Measurements from ENCODE around the gene CARD14. TPM values are rescaled to one million over a fixed set of nuclear protein-coding genes. Genes with fewer than 3 reads are reported as not detected.

The CARD14 gene
- polyA plus RNA-seq, 4 donors, result 0.90 to 1.5 (median 1.2) TPM

DNA sequence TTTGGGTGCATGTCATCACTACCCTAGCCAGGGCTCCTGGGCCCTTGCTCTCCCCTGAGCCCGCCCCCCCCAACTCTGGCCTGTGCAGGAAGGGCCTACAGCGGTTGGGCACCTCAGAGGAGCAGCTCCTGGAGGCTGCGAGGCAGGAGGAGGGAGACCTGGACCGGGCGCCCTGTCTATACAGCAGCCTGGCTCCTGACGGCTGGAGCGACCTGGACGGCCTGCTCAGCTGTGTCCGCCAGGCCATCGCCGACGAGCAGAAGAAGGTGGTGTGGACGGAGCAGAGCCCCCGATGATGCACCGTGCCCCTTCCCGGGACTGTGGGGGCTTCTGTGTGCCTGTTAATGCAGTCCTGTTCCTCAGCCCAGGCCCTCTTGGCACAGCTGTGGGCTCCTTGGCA, 38.2 kb downstream of the CARD14 start:
- DNase-seq (ENCODE audit: low read depth in 4 of 4, low spot score in 3 of 4), result no peak

DNA sequence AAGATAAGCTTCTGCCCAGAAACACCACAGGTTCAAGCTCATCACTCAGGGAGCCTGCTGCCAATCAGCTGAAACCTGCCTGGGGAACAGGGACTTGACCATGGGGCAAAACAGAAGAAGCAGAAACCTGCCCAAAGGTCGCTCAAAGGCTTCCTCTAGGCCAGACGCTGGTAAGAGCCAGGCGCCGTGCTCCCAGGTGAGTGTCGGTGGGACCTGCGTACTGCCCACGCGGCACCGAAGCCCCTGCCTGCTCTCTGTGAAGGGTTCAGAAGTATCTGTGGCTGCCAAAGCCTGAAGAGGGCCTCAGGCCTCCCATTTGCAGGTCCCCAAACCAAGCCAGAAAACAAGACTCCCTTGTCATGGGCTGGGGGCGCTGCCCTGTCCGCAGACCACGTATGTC, 39.9 kb downstream of the CARD14 start:
- DNase-seq (ENCODE audit: low read depth in 4 of 4, low spot score in 3 of 4), result no peak

DNA sequence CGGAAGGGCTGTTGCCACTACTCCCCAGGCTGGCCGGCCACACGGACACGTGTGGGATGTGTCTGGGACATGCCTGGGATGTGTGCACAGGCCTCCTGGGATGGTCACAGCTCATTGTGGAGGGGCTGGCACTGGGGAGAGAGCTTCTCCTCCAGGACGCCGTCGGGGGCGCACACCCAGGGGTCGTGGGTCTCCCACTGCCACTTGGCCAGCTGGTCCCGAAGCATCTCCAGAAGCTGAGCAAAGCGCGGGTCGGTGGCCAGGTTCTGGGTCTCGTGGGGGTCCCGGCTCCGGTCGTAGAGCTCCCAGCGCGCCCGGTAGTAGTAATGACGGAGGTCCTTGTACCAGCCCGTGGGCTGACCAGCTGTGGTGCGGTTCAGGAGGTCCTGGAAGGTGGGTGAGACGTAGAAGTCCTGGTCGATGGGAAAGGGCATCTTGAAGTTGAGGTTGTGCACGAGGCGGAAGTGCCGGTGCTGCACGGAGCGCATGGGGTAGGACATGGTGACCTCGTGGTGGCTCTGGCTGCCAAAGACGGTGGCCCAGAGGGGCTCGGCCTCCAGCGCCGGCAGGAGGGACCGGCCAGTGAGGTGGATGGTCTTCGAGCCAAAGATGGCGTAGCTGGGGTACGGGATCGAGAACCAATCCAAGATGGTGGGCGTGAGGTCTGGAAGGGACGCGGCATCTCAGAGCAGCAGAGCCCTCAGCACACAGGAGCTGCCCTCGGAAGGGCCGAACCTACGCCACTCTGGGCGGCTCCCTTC, 40.7 kb downstream of the CARD14 start:
- no peak for DNase-seq (ENCODE audit: low read depth in 4 of 4, low spot score in 3 of 4)

GRCh38 chr17:80212109-80212508, 42.3 kb downstream of the CARD14 start:
- no peak for DNase-seq (ENCODE audit: low read depth in 4 of 4, low spot score in 3 of 4)

- no peak for DNase-seq (ENCODE audit: low read depth in 4 of 4, low spot score in 3 of 4)
Measured at GRCh38 chr17:80212511-80212910, 42.7 kb downstream of the CARD14 start.

- no peak for DNase-seq (ENCODE audit: low read depth in 4 of 4, low spot score in 3 of 4)
Measured at GRCh38 chr17:80212962-80213642, 43.3 kb downstream of the CARD14 start.

GRCh38 chr17:80213643-80213975, 43.8 kb downstream of the CARD14 start:
- no peak for DNase-seq (ENCODE audit: low read depth in 4 of 4, low spot score in 3 of 4)

- no peak for DNase-seq (ENCODE audit: low read depth in 4 of 4, low spot score in 3 of 4)
Measured at GRCh38 chr17:80214012-80214877, 44.4 kb downstream of the CARD14 start.

DNA sequence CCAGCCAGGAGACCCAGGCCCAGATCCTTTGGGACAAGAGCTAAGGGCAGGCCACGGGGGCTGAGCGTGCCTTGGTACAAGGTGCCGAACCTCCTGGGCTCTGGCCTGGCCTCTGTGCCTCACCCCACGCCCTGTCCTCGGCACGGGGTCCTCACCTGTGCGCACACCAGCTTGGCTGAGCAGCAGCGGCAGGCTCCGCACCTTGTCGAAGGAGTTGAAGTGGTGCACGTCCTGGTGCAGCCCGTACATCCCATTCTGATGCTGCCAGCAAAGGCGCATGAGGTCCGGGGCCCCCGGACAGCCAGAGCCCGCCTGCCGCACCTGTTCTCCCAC, 45.0 kb downstream of the CARD14 start:
- no peak for DNase-seq (ENCODE audit: low read depth in 4 of 4, low spot score in 3 of 4)

DNA sequence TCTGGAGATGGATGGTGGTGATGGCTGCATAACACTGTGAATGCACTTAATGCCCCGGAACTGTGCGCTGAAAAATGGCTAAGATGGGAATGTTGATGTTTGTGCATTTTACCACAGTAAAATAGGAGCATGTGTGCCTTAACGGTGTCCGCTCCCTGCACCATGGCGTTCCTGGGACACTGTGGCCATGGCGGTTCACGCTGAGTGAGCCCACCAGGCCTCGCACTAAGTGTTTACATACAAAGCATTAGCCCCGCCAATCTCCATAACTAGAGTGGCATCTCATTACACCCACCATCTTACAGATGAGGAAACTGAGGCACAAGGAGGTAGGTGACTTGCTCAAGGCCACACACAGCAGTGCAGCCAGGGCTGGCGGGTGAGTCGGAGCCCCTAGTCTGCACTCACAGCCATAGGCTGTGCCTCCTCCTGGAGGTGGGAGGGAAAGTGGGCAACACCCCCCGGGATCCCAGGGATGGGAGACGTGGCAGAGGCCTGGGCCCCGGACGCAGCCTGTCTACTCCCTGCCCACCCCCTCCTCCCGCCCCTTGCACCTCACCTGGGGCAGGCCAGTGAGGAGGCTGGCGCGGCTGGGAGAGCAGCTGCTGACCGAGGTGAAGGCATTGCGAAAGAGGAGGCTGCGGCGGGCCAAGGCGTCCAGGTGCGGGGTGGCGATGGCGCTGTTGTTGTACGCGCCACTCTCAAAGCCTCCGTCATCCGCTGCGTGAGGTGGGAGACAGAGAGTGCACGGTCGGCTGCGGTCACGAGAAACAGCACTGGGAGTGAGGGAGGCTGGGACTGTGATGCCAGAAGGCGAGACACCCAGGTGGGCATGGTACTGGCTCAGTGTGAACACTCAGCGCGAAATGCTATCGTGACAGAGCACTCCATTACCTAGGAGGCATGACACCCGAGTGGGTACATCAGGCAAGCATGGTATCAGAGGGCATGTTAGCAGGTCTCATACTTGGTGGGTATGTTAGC, 46.9 kb downstream of the CARD14 start:
- DNase-seq (ENCODE audit: low read depth in 4 of 4, low spot score in 3 of 4), result no peak

DNA sequence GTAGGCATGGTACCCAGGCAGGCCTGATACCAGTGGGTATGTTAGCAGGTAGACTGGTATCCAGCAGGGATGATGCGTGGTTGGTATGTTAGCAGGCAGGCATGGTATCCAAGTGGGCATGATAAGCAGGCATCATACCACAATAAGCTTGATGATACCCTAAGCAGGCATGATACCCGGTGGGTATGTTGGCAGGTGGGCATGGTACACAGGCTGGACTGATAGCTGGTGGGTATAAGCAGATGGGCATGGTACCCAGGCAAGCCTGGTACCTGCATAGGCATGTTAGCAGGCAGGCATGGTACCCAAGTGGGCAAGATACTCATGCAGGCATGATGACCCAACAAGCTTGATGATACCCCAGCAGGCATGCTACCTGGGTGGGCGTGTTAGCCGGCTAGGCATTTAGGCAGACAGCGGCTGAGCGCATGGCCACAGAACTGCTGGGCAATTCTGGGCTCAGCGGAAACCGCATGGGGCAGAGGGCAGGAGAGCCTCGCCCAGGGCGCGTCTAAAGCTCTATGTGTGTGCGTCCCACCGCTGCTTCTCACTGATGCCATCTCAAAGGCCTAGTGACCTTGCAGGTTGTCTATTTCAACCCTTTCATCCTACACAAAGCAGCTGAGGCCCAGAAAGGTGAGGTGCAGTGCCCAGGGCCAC, 48.0 kb downstream of the CARD14 start:
- DNase-seq (ENCODE audit: low read depth in 4 of 4, low spot score in 3 of 4), result no peak

DNA sequence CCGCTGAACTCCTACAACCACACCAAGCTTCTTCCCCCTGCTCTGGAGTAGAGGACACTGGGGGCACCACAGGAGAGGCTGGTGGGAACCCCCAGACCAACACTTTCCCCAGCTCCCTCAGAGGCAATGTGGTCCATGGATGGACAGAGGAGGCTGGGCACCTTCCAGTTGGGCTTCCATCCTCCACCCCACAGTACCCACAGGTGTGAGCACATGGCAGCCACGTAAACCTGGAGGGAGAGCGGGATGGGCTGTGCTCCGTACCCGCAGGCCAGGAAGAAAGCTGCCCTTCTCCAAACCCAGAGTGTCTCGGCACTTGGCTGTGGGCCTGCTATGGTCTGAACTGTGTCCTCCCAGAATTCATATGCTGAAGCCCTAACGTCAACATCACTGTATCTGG, 48.6 kb downstream of the CARD14 start:
- DNase-seq (ENCODE audit: low read depth in 4 of 4, low spot score in 3 of 4), result no peak

DNA sequence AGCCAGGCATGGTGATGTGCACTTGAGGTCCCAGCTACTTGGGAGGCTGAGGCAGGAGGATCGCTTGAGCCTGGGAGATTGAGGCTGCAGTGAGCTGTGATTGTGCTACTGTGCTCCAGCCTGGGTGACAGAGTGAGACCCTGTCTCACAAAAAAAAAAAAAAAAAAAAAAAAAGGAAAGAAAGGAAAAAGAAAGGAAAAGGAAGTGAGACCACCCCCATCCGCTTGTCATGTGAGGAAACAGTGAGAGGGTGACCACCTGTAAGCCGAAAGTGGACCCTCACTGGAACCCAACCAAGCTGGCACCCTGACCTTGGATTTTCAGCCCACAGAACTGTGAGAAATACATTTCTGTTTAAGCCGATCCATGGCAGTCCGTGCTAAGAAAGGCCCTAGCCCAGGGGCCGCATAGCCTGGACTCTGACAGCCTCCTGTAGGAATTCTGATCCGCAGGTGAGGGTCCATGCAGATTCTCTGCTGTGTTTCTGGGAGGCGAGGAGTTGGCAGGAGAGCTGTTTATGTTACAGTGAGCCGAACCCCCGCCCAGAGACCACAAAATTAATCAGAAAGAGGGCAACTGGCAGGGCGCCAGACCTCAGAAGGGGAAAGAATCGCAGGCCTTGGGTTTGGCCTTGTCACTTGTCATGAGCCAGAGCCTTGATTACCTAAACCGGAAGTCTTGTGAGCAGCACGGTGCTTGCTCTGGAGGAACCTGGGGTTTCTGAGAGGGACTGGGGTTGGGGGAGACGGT, 49.4 kb downstream of the CARD14 start:
- DNase-seq (ENCODE audit: low read depth in 4 of 4, low spot score in 3 of 4), result peak in 3 of 4 donors; percentile 34 to 45 (median 40)

- no peak for DNase-seq (ENCODE audit: low read depth in 4 of 4, low spot score in 3 of 4)
Measured at GRCh38 chr17:80219763-80220053, 49.9 kb downstream of the CARD14 start.

DNA sequence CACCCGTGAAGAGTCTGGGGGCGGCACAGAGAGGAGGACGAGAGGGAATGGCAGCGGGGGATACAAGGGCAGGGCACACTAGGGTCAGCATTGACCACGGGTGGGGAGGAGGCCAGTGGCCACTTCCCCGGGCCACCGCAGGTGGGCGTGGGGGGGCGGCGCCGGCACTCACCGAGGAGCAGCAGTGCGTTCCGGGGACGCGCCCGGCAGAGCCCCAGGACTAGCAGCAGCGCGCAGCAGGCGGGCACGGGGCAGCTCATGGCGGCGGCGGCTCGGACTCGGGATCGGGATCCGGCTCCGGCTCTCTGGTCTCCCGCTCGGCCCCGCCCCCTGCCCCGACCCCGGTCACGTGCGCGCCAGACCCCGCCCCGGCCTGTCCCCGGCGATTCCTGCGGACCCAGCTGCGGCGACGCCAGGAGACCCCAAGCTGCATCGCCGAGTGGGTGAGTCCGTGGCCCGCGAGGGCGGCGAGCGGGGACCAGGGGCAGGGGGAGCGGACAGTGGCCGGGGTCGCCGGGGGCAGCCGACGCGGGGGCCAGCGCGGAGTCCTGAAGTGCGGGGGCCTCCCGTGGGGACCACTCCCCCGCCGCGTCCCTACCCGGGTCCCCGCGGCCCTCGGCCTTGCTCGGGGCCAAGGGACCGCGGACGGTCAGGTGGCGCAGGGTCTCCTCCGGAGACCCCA, 50.4 kb downstream of the CARD14 start, which contains the start of the genes SGSH and SLC26A11:
Gene SGSH (minus strand): TSS at position 280 of the 682 bp plus-strand sequence. CDS start 20 bp downstream, at position 260.
Gene SLC26A11 (plus strand): TSS at position 374 of the 682 bp plus-strand sequence. CDS start 1,134 bp downstream, outside the sequence.
- DNase-seq (ENCODE audit: low read depth in 4 of 4, low spot score in 3 of 4), result peak in 3 of 4 donors; percentile 48 to 60 (median 54)

DNA sequence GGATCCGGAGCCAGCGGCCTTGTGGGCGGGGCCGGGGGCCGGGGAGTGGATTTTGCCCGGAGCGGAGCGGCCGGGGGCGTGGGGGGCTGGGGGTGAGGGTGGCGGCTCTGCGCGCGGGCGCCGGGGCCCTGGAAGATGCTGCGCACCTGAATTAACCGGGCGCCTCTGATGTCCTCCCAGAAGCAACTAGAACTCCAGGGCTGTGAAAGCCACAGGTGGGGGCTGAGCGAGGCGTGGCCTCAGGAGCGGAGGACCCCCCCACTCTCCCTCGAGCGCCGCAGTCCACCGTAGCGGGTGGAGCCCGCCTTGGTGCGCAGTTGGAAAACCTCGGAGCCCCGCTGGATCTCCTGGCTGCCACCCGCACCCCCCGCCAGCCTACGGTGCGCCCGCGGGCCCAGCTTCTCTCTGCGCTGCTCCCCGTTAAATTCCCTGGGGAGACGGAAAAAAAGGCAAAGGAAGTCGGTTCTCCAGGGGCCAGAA, 50.9 kb downstream of the CARD14 start:
- no peak for DNase-seq (ENCODE audit: low read depth in 4 of 4, low spot score in 3 of 4)

DNA sequence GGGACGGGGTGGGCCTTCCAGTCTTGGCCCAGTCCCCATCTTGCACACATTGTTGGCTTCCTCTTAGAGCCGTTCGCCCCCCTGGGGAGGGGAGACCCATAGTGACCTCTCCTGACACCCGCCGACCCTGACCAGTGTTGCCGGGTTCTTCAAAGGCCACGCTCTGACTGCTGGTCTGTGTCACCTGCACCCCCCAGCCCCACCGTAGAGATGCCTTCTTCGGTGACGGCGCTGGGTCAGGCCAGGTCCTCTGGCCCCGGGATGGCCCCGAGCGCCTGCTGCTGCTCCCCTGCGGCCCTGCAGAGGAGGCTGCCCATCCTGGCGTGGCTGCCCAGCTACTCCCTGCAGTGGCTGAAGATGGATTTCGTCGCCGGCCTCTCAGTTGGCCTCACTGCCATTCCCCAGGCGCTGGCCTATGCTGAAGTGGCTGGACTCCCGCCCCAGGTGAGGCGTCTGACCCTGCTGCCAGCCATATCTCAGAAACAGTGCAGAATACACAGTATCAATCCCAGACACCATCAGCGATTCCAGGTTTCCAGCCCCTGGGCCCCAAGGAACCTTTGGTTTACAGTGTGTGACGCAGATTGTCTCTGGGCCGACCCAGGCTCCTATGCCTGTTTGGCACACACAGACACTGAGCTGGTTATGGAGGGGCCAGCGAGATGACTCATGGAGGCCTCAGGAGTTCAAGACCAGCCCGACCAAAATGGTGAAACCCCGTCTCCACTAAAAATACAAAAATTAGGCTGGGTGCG, 51.7 kb downstream of the CARD14 start:
- DNase-seq (ENCODE audit: low read depth in 4 of 4, low spot score in 3 of 4), result no peak

Measured in right renal pelvis (tissue), 4 donors.